Fibroblast of the conjunctiva (primary cell): ENCODE results near the gene SF3B6.
A peak's percentile ranks its signal among the peaks of the same experiment; 100 is the strongest.
"Not testable (repeated sequence)": the region's sequence is repeated elsewhere in the genome, so short reads cannot be mapped to it uniquely, and the experiment has no call there.

ENCODE experiments used
- DNase-seq: peaks from one replicate; pipeline ENCODE4 v3.0.0-alpha.2; 2010; ENCODE audit warnings: low read depth

SF3B6 gene

GRCh38 chr2:24093270-24093669 is 17.1 kb upstream of the SF3B6 start:
- DNase-seq, result not testable (repeated sequence)

GRCh38 chr2:24088821-24089359 is 12.8 kb upstream of the SF3B6 start:
- DNase-seq, result no peak

GRCh38 chr2:24087032-24087431 is 10.9 kb upstream of the SF3B6 start:
- no peak for DNase-seq

GRCh38 chr2:24086241-24086640 is 10.1 kb upstream of the SF3B6 start:
- DNase-seq, result no peak

- DNase-seq, result no peak
These were observed 9.0 kb upstream of the SF3B6 start for GRCh38 chr2:24085200-24085489.

GRCh38 chr2:24084386-24085199 is 8.5 kb upstream of the SF3B6 start, which contains the start of gene TP53I3:
Gene TP53I3, minus strand, starts transcription at chr2:24084834. Its CDS starts 508 bp downstream, at chr2:24084326.
- DNase-seq, result peak; percentile 89

GRCh38 chr2:24083567-24084385 is 7.7 kb upstream of the SF3B6 start:
- DNase-seq, result peak; percentile 83

GRCh38 chr2:24082787-24083566 is 6.9 kb upstream of the SF3B6 start:
- no peak for DNase-seq

GRCh38 chr2:24080701-24081100 is 4.6 kb upstream of the SF3B6 start:
- no peak for DNase-seq

- DNase-seq, result no peak
These were observed 1.8 kb upstream of the SF3B6 start for GRCh38 chr2:24077879-24078278.

- no peak for DNase-seq
These were observed 1.4 kb upstream of the SF3B6 start for GRCh38 chr2:24077535-24077877.

- no peak for DNase-seq
These were observed 866 bp upstream of the SF3B6 start for GRCh38 chr2:24076849-24077534.

- no peak for DNase-seq
These were observed 867 bp downstream of the SF3B6 start for GRCh38 chr2:24075259-24075658.

- no peak for DNase-seq
These were observed 2.3 kb downstream of the SF3B6 start for GRCh38 chr2:24073816-24074215.

- no peak for DNase-seq
These were observed 3.9 kb downstream of the SF3B6 start for GRCh38 chr2:24072259-24072658.

- DNase-seq, result no peak
These were observed 10.8 kb downstream of the SF3B6 start for GRCh38 chr2:24065341-24065740.

- no peak for DNase-seq
These were observed 17.4 kb downstream of the SF3B6 start for GRCh38 chr2:24058564-24059271.

GRCh38 chr2:24055750-24056149 is 20.4 kb downstream of the SF3B6 start:
- no peak for DNase-seq

- no peak for DNase-seq
These were observed 21.6 kb downstream of the SF3B6 start for GRCh38 chr2:24054366-24055010.

GRCh38 chr2:24052951-24053350 is 23.2 kb downstream of the SF3B6 start:
- DNase-seq, result no peak

GRCh38 chr2:24051833-24052232 is 24.3 kb downstream of the SF3B6 start:
- DNase-seq, result no peak
